Stimulated activated CD8-positive, alpha-beta memory T cell treated with anti-CD3 and anti-CD28 coated beads, Interleukin-4, amount 100 ng/mL, for 4 hours (primary cell): ENCODE data around the gene SF3A2.
A peak's percentile ranks its signal among the peaks of the same experiment; 100 is the strongest.
"Not testable (repeated sequence)": the region's sequence is repeated elsewhere in the genome, so short reads cannot be mapped to it uniquely, and the experiment has no call there.

Source experiments
- DNase-seq, 2 donors: peaks; one replicate each; pipeline ENCODE4 v3.0.0-alpha.2; 2020; ENCODE audit warnings: low read depth in 2 of 2, low spot score in 1 of 2

SF3A2 gene

DNA sequence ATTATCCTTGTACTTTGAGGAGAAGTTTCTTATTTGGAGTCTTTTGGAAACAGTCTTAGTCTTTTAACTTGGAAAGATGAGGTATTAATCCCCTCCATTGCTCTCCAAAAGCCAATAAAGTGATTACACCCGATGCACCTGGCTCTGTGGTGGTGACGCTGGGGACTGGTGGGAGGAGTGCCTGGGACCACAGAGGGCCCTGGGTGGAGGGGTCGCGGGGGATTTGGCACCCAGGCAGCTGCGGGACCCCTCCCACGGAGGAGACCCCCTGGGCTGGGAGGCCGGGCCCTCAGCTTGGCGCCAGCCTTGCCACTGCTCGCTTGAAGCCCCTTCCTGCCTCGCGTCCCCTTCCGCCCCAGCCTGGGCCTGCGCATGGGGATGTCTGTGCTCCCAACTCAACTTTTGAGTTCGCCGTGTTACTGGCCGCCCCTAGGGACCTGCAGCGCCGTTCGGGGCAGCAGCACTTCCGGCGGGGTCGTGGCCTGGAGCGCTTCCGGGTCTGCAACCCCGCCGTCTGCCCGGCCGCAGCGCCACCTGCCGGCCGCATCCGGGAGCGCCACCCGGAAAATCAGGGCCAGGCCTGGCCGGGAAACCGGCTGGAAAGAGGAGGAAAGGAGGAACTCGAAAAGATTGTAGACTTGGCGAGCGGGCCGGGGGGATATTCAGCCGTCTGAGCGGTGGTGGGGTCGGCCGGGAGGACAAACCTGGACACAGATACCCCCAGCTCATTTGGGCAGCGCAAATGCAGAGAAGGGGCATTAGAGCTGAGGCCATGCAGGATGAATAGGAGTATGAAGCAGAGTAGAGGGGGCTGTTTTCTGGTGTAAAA is 36.9 kb downstream of the SF3A2 start:
- DNase-seq: peak in 1 of 2 donors; percentile 35

GRCh38 chr19:2274185-2274711 is 37.6 kb downstream of the SF3A2 start:
- no peak for DNase-seq

GRCh38 chr19:2274931-2275535 is 38.4 kb downstream of the SF3A2 start:
- DNase-seq: no peak

DNA sequence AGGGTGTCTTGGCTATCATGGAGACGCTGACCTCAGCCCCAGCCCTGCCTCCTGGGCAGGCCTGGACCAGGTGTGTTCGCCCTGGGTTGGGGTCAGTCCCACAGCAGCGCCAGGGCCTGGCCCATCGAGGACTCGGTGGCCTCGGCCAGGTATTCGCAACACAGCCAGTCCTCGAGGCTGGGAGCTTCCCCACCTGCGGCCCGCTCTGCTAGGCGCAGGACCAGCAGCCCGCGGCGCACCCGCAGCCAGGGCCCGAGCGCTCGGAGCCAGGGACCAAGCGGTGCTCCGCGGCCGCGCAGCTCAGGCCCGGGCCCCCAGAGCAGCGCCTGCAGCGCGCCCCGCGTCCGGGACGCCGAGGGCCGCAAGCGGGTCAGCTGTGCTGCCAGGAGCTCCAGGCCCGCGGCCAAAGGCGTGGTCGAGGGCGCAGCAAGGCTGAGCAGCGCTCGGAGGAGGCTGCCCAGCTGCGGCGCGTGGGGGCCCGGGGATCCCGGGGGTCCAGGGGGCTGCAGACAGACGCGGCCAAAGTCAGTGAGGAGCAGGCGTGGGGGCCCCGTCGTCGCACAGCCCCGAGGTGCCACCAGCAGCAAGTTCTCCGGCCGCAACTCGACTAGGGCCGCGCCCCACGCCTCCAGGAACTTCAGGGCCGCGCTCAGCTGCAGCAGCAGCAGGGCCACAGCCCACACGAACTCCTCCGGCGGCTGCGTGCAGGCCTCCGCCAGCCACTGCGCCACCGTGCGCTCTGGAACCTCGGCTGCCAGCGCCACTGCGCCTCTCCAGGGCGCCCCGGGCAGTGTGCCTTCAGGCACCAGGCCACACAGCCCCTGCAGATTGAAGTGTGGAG is 39.2 kb downstream of the SF3A2 start:
- no peak for DNase-seq

GRCh38 chr19:2276429-2276986 is 39.9 kb downstream of the SF3A2 start:
- DNase-seq: no peak

GRCh38 chr19:2277138-2277537 is 40.5 kb downstream of the SF3A2 start:
- DNase-seq: no peak

- no peak for DNase-seq
These were observed 42.0 kb downstream of the SF3A2 start for GRCh38 chr19:2278459-2279158.

- no peak for DNase-seq
These were observed 44.1 kb downstream of the SF3A2 start for GRCh38 chr19:2280633-2281264.

GRCh38 chr19:2281265-2282061 is 44.8 kb downstream of the SF3A2 start:
- not testable (repeated sequence) for DNase-seq

GRCh38 chr19:2282062-2282861 is 45.6 kb downstream of the SF3A2 start, which contains the start of gene PEAK3:
TSS of gene PEAK3 (minus strand) at chr19:2282175. CDS start at chr19:2280931, 1,244 bp downstream.
- DNase-seq: no peak

GRCh38 chr19:2282862-2283237 is 46.2 kb downstream of the SF3A2 start:
- no peak for DNase-seq

- DNase-seq: no peak
These were observed 47.3 kb downstream of the SF3A2 start for GRCh38 chr19:2283835-2284507.

DNA sequence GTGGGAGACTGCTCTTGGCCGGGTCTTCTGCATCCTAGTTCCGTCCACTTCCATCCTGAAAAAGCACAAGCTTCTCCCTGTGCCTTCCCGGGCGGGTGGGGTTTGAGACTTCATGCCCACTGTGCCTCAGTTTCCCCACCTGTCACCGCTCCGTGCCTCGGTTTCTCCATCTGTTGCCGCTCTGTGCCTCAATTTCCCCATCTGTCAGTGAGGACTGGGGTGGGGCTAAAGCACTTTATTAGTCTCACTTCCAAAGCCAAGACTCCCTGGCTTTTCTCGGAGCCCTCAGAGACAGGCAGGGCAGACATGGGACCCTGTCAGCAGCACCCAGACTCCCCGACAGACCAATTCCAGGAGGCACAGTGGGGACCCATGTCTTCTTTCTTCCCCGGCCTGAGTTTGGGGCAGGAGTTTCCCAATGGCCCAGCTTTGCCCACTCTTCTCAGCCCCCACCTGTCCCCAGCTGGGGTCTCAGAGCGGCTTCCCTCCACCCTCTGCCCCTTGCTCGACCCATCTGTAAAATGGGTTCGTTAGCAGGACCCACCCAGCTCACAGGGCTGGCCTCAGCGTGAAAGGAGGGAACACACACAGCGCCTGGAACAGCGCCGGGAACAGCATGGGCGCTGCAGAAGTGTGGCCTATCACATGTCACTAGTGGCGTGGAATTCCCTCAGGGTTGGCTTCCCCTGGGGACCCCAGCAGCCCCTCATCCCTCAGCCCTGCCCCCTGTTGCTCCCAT is 49.9 kb downstream of the SF3A2 start:
- no peak for DNase-seq

DNA sequence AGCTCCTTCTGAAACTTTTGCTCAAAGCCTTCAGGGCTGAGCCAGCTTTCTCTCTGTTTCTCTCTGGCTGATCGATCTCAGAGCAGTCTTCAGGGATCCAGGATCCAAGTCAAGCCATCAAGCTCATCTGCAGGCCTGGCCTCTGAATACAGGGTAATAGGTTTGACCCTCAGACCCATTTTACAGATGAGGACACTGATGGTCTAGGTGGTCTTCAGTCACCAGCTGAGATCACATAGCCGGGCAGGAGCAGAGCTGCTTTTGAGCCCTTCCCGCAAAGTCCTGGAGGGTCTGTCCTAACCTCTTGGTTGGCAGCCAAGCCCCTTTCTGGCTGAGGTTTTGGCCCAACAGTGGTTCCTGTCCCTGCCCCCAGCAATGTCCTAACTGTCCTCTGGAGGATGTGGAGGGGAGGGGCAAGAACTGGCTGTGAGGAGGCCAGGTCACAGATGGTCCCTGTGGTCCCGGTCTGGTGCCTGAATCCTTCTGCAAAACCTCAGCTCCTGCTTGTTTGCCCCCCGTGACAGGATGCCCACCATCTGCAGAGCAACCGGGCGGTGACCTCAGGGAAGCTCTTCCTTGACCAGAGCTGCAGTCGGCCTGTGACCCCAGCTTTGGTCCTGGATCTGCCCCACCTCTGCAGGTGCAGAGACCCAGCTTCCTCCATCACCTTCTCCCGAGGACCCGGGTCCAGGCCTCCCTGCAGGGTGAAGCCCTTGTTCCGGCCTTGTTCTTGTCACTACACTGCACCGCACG is 51.1 kb downstream of the SF3A2 start:
- no peak for DNase-seq

DNA sequence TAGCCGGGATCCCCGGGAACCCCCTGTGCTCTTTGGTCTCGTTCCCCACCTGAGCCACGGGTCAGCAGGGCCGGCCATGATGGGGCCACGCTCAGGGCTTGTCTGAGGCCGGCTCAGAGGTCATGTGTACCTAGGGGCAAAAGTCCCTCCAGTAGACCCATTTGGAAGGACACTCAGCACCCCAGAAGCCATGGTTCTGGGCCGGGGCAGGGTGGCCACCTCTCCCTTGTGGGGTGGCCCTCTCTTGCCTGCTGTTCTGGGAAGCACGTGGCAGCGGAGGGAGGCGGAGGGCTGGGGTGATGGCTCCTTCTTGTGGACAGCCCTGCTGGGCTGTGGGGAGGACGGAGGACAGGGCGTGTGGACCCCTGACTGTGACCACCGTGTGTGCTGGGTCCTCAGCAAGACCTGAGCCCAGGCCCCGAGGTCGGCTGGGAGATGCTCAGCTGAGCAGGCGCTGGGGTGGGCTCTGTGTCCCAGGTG is 51.8 kb downstream of the SF3A2 start:
- no peak for DNase-seq
